Activated CD4-positive, alpha-beta T cell treated with anti-CD3 and anti-CD28 coated beads, Interleukin-2, amount 50 U/mL, for 48 hours (primary cell): Measurements from ENCODE around the gene ADORA3.

Source experiments
- DNase-seq, 2 experiments: peaks; one replicate each; pipeline ENCODE4 v3.0.0-alpha.2; 2020

ADORA3 gene

DNA sequence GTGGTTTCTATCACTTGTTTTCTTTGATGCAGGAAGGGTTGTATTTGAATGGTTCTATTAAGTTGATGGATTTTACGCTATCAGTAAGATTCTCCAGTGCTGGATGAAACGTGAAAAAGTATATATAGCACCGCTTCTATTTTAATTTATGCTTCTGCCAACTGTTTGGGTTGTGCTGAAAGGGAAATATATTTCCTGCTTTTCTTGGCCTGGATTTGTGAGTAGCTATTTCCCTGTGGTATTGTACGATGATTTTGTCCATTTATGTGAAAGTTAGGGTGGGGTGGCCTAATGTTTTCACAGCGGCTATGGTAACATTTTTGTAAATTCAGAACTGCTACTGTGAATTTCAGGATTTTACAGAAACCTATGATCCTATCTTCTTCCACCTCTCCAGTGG, 29.3 kb downstream of the ADORA3 start:
- DNase-seq = no peak

GRCh38 chr1:111471538-111471937, 31.9 kb downstream of the ADORA3 start:
- DNase-seq = no peak

GRCh38 chr1:111471012-111471411, 32.4 kb downstream of the ADORA3 start:
- peak; percentile 51 to 67 for DNase-seq

- no peak for DNase-seq
Measured at GRCh38 chr1:111470596-111470995, 32.8 kb downstream of the ADORA3 start.

DNA sequence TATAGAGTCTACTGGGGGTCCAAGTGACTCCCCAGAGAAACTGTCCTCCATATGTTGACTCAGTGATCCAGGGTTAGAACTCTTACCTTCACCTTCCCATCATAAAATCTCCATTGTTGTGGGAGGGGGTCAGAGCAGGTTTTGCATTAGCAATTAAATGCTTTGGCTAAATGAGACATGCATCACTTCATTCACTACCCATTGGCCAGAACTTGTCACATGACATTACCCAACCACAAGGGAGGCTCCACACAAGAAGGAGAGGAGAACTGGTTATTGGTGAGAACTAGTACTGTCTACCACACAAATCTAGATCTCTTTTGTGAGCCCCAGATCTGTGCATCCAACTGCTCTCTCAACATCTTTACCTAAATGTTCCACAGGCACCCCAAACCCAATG, 33.9 kb downstream of the ADORA3 start:
- DNase-seq = no peak

- no peak for DNase-seq
Measured at GRCh38 chr1:111468717-111469100, 34.7 kb downstream of the ADORA3 start.

GRCh38 chr1:111467865-111468716, 35.3 kb downstream of the ADORA3 start:
- no peak for DNase-seq

DNA sequence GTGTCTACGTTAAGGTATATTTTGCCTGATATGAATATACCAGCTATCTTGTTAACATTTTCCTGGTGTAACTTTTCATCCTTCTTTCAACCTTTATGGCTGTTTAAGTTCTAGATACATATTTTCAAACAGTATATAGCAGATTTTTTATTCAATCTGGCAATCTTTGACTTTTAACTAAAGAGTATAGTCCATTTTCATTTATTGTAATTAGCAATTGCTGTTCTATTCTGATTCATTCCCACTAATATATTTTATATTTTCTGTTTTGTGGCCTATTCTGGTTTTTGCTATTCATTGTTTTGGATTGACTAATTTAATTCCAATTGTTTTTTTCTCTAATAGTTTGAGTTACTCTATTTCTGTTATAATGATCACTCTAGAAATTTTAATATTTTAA, 37.0 kb downstream of the ADORA3 start:
- DNase-seq = no peak

DNA sequence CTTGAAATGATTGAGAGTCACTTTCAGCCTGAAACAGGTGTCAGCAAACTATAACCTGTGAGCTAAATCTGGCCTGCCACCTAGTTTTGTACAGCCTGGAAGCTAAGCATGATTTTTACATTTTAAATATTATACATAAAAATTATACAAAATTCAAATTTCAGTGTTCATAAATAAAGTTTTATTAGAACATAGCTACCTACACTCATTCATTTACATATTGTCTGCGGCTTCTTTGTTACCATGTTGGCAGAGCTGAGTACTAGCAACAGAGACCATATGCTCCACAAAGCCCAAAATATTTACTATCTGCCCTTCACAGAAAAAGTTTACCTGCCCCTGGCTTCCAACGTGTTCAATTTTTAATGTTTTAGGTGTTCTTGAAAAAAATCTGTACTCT, 37.7 kb downstream of the ADORA3 start:
- DNase-seq = no peak

- no peak for DNase-seq
Measured at GRCh38 chr1:111463029-111463683, 40.3 kb downstream of the ADORA3 start.

DNA sequence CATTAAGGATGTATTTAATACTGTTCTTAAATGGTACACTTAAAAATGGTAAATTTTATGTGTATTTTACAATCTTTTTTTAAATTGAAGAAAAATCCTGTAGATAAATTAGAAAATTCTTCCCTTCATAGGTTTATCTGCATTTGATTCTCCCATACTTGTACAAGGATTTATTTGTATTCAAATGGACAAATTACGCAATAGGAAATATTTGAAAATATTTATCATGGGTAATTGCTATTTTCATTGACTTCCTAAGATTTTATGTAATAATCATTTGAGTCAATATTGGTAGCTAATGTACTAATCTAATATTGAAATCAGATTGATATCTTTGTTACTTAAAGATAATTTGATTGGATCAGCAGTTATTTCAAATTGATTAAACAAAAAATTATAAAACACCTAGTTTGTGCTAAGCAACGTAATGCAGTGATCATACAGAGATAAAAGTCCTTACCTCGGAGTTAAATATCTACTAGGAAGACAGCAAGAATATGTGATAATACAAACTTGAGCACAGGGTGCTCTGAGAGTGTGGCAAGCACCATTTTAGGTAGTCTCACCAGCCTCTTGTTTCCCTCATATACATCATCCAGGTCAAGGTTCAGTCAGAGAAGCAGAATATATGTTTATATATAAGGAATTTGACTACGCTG, 40.9 kb downstream of the ADORA3 start:
- no peak for DNase-seq

- DNase-seq = no peak
Measured at GRCh38 chr1:111461765-111462164, 41.7 kb downstream of the ADORA3 start.

GRCh38 chr1:111455642-111456031, 47.8 kb downstream of the ADORA3 start:
- DNase-seq = no peak

- no peak for DNase-seq
Measured at GRCh38 chr1:111454859-111455641, 48.4 kb downstream of the ADORA3 start.

DNA sequence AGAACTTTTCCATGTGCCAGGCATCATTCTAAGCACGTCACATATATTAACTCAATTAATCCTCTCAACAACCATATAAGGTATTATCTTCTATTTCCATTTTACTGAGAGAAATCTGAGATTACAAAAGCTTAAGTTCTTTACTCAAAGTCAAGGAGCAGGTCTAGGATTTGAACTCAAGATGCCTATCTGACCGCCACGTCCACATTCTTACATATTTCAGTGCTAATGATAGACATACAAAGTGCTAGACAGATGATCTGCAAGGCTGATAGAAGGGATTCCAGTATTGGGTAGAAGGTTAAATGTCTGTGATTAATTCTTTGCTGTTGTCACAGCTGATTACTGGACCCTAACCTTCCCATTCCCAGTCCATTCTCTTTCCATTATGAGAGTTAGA, 49.7 kb downstream of the ADORA3 start:
- no peak for DNase-seq

GRCh38 chr1:111452581-111452980, 50.9 kb downstream of the ADORA3 start:
- no peak for DNase-seq

- no peak for DNase-seq
Measured at GRCh38 chr1:111450185-111450584, 53.2 kb downstream of the ADORA3 start.

DNA sequence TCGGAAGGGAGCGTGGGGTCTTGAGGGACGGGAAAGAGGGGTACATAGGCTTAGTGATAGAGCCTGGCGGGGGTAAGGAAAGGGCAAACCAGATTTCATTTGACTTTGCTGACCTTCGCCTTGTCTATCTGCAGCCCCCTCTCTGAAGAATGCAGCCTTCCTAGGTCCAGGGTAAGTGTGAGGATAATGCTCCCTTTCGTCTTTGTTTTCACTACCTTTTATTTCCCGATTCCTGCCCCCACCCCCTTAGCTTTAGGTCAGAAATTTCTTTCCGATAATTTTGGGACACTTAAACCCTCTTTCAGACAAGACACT, 53.8 kb downstream of the ADORA3 start:
- no peak for DNase-seq
